ENCODE measurements around the gene ITLN2. TPM values are rescaled to one million over a fixed set of nuclear protein-coding genes. Genes with fewer than 3 reads are reported as not detected.
"Not testable (repeated sequence)": the region's sequence is repeated elsewhere in the genome, so short reads cannot be mapped to it uniquely, and the experiment has no call there.

Gene ITLN2
- total RNA-seq, 6 donors from 2014 or later = 21.4 to 63.8 (median 38.8) TPM

DNA sequence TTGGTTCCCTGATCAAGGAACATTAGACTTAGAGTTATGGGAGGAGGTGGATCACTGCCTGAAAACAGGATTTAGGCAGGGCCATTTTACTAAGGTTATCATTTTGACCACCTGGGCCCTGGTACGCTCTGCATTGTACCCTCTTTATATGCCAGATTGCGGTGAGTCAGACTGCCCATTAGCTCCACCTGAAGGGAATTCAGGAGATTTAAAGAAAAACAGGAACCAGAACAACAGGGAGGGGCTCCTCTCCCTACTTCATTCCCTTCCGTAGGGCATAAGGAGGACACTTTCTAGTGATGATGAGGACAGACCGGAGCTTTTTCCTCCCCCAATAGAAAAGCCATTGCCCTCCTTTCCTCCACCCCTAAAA is 49.0 kb downstream of the ITLN2 start:
- Histone ChIP-seq H3K27me3 (no peaks in the 10 kb centered on the region), H3K27ac (peak overlapping the region in 2 of 4 donors; percentile 11 to 13), H3K4me3 (no peak overlapping the region), H3K9me3 (no peaks in the 10 kb centered on the region), H3K4me1 (peaks cover 0 to 10% (median 3%) of the 10 kb centered on the region in 4 donors), H3K36me3 (no peaks in the 10 kb centered on the region)
- WGBS, 2 donors = 61 to 78% methylated on average over 3 to 4 of the region's 4 CpGs
- DNase-seq = no peak
- ATAC-seq (ENCODE audit: low FRiP score in 2 of 2) = no peak
- TF ChIP-seq CTCF (IDR thresholded peaks at IDR 0.05) = no peak
- no peak for TF ChIP-seq POLR2AphosphoS5 (IDR thresholded peaks at IDR 0.05)
- no peak for TF ChIP-seq POLR2A (IDR thresholded peaks at IDR 0.05)
- TF ChIP-seq EP300 (IDR thresholded peaks at IDR 0.05) = no peak

- H3K27ac ChIP-seq = peak overlapping the region in 2 of 4 donors; percentile 11 to 13
Observed at GRCh38 chr1:160904783-160905616, 49.6 kb downstream of the ITLN2 start.

GRCh38 chr1:160902251-160902650 is 52.4 kb downstream of the ITLN2 start:
- not testable (repeated sequence) for H3K36me3 ChIP-seq; ATAC-seq (ENCODE audit: low FRiP score in 2 of 2); H3K27ac ChIP-seq; H3K9me3 ChIP-seq; DNase-seq; H3K27me3 ChIP-seq; H3K4me3 ChIP-seq
- peaks cover 0 to 10% (median 3%) of the 10 kb centered on the region in 4 donors for H3K4me1 ChIP-seq
- WGBS, 2 donors = 82 to 91% methylated on average over 1 of the region's 1 CpG

More at GRCh38 chr1:160904783-160905616, 49.6 kb downstream of the ITLN2 start:
- Histone ChIP-seq H3K27me3 (no peaks in the 10 kb centered on the region), H3K4me3 (no peak overlapping the region), H3K36me3 (no peaks in the 10 kb centered on the region), H3K9me3 (no peaks in the 10 kb centered on the region), H3K4me1 (peaks cover 0 to 10% (median 3%) of the 10 kb centered on the region in 4 donors)
- TF ChIP-seq EP300 (IDR thresholded peaks at IDR 0.05) (no peak), POLR2A (IDR thresholded peaks at IDR 0.05) (peak in 1 of 4 donors; percentile 11), CTCF (IDR thresholded peaks at IDR 0.05) (no peak), POLR2AphosphoS5 (IDR thresholded peaks at IDR 0.05) (no peak)
- DNase-seq = peak in 1 of 2 donors; percentile 32
- whole genome bisulfite sequencing, 2 donors = 43 to 50% methylated on average over 8 of the region's 8 CpGs
- ATAC-seq (ENCODE audit: low FRiP score in 2 of 2) = peak; percentile 41 to 80

DNA sequence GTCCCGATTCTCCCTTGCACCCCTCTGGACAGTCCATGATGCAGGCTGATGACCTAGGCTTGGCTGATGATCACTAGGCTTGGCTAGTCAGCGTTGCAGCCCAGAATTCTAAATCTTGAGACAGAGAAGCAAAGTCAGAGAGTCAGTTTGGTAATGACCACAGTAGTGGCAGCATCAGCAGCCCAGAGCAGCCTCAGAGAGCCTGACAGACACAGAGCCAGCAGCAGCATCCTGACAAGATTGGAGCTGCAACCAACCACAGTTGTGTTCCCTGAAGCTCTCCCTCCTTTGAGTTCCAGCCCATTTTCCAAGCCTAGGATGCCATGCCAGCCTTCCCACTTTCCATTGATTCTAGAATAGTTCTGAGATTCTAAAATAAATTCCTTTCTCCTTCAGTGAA is 52.8 kb downstream of the ITLN2 start:
- Histone ChIP-seq H3K27ac (no peak overlapping the region), H3K9me3 (no peaks in the 10 kb centered on the region), H3K4me1 (peaks cover 0 to 10% (median 3%) of the 10 kb centered on the region in 4 donors), H3K27me3 (no peaks in the 10 kb centered on the region), H3K36me3 (no peaks in the 10 kb centered on the region), H3K4me3 (no peak overlapping the region)
- 94% methylated on average over 2 of the region's 2 CpGs for WGBS, 2 donors
- TF ChIP-seq CTCF (IDR thresholded peaks at IDR 0.05) = no peak
- TF ChIP-seq POLR2A (IDR thresholded peaks at IDR 0.05) = no peak
- TF ChIP-seq EP300 (IDR thresholded peaks at IDR 0.05) = no peak
- no peak for TF ChIP-seq POLR2AphosphoS5 (IDR thresholded peaks at IDR 0.05)
- DNase-seq (no peak), ATAC-seq (ENCODE audit: low FRiP score in 2 of 2) (no peak)

DNA sequence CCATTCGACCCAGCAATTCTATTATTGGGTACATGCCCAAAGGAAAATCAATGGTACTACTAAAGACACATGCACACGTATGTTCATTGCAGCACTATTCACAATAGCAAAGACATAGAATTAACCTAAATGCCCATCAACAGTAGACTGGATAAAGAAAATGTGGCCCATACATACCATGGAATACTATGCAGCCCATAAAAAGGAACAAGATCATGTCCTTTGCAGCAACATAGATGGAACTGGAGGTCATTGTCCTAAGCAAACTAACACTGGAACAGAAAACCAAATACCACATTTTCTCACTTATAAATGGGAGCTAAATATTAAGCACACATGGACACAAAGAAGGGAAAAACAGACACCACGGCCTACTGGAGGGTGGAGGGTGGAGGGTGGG is 53.9 kb downstream of the ITLN2 start:
- H3K4me3 ChIP-seq; ATAC-seq (ENCODE audit: low FRiP score in 2 of 2); H3K27me3 ChIP-seq; H3K27ac ChIP-seq; H3K36me3 ChIP-seq; H3K4me1 ChIP-seq; H3K9me3 ChIP-seq; DNase-seq: not testable (repeated sequence)
- WGBS, 2 donors = 66 to 77% methylated on average over 3 of the region's 3 CpGs

Other genes with a start within 250 kb of the ITLN2 start
- gene CD48, start 243.0 kb downstream of the ITLN2 start, total RNA-seq = 10 to 100 TPM in 5 of 6 donors, 1 to 10 TPM in 1; 9.4 to 32.1 (median 16.3) TPM
- 10 to 100 TPM in 2 of 6 donors, 1 to 10 TPM in 3, under 1 TPM in 1; 0.67 to 17.2 (median 3.5) TPM for gene SLAMF7, start 215.6 kb downstream of the ITLN2 start, total RNA-seq
- 1 to 10 TPM in 5 of 6 donors, under 1 TPM in 1; 0.78 to 6.7 (median 2.3) TPM for gene LY9, start 158.6 kb downstream of the ITLN2 start, total RNA-seq
- 1 to 10 TPM in 5 of 6 donors, under 1 TPM in 1; 0.78 to 4.1 (median 2.0) TPM for gene CD244, start 91.9 kb downstream of the ITLN2 start, total RNA-seq
- gene ITLN1, start 69.6 kb downstream of the ITLN2 start, total RNA-seq = 10 to 100 TPM in 1 of 6 donors, 1 to 10 TPM in 4, not detected in 1; 1.2 to 28.8 (median 2.2) TPM
- 100 to 1,000 TPM in 5 of 6 donors, 10 to 100 TPM in 1; 99.0 to 209 (median 172) TPM for gene F11R, start 66.3 kb upstream of the ITLN2 start, total RNA-seq
- gene TSTD1, start 84.2 kb upstream of the ITLN2 start, total RNA-seq = 100 to 1,000 TPM in 4 of 6 donors, 10 to 100 TPM in 2; 56.2 to 170 (median 113) TPM
- 100 to 1,000 TPM in 1 of 6 donors, 10 to 100 TPM in 5; 78.2 to 151 (median 84.2) TPM for gene USF1, start 91.2 kb upstream of the ITLN2 start, total RNA-seq
- gene ARHGAP30, start 115.1 kb upstream of the ITLN2 start, total RNA-seq = 10 to 100 TPM; 26.8 to 69.9 (median 51.2) TPM
- gene NECTIN4, start 134.7 kb upstream of the ITLN2 start, total RNA-seq = 10 to 100 TPM in 4 of 6 donors, 1 to 10 TPM in 2; 5.2 to 19.9 (median 12.1) TPM
- 10 to 100 TPM in 1 of 6 donors, 1 to 10 TPM in 4, not detected in 1; 6.5 to 12.3 (median 7.4) TPM for gene KLHDC9, start 143.6 kb upstream of the ITLN2 start, total RNA-seq
- 10 to 100 TPM; 17.8 to 55.9 (median 41.4) TPM for gene PFDN2, start 163.2 kb upstream of the ITLN2 start, total RNA-seq
- gene NIT1, start 163.3 kb upstream of the ITLN2 start, total RNA-seq = 10 to 100 TPM; 21.2 to 62.9 (median 40.7) TPM
- 10 to 100 TPM; 26.7 to 45.1 (median 35.1) TPM for gene DEDD, start 177.9 kb upstream of the ITLN2 start, total RNA-seq
- gene UFC1, start 199.2 kb upstream of the ITLN2 start, total RNA-seq = 10 to 100 TPM; 32.5 to 95.6 (median 75.6) TPM
- gene USP21, start 204.7 kb upstream of the ITLN2 start, total RNA-seq = 10 to 100 TPM; 14.1 to 48.2 (median 21.8) TPM
- 10 to 100 TPM; 19.5 to 48.2 (median 26.6) TPM for gene PPOX, start 211.6 kb upstream of the ITLN2 start, total RNA-seq
- gene B4GALT3, start 222.7 kb upstream of the ITLN2 start, total RNA-seq = 10 to 100 TPM; 12.3 to 37.1 (median 27.2) TPM
- gene ADAMTS4, start 244.2 kb upstream of the ITLN2 start, total RNA-seq = 10 to 100 TPM in 1 of 6 donors, 1 to 10 TPM in 4, under 1 TPM in 1; 0.91 to 18.6 (median 3.0) TPM
- gene NDUFS2, start 247.6 kb upstream of the ITLN2 start, total RNA-seq = 100 to 1,000 TPM in 2 of 6 donors, 10 to 100 TPM in 4; 65.7 to 194 (median 84.4) TPM

All from upper lobe of left lung (tissue), 6 donors.